Mucosa of descending colon (tissue), 3 donors: Measurements from ENCODE around the gene BLM. TPM values are rescaled to one million over a fixed set of nuclear protein-coding genes. Genes with fewer than 3 reads are reported as not detected.

Experiments
- ATAC-seq: fragments of 200-7000 bp; cut with Tn5 transposase; one replicate; pipeline ENCODE4 v1.9.1; 2020; ENCODE audit warnings: mild to moderate bottlenecking, moderate library complexity
- DNase-seq, 3 donors: peaks; one replicate each; pipeline ENCODE4 v3.0.0-alpha.2; 2020
- H3K36me3 ChIP-seq: fragments of 200-600 bp; one replicate; pipeline ENCODE4 v1.8.0; 2021; ENCODE audit warnings: low read depth, mild to moderate bottlenecking
- H3K4me1 ChIP-seq: fragments of 200-600 bp; one replicate; pipeline ENCODE4 v1.8.0; 2021; ENCODE audit warnings: low read depth, mild to moderate bottlenecking
- H3K4me3 ChIP-seq: fragments of 200-600 bp; one replicate; pipeline ENCODE4 v1.8.0; 2021; ENCODE audit warnings: mild to moderate bottlenecking
- H3K9me3 ChIP-seq: fragments of 200-600 bp; one replicate; pipeline ENCODE4 v1.8.0; 2021; ENCODE audit warnings: mild to moderate bottlenecking
- intact Hi-C, 2 donors: fragments of 100-400 bp; cut with DNase I in 1 of 2; cut with micrococcal nuclease in 1 of 2; formaldehyde crosslinking; loops; one replicate each; pipeline versions ENCODE4 v1.11.0 to v1.11.1; 2022; cut with DNase I, micrococcal nuclease
- total RNA-seq, 3 donors: library from RNA; stranded (reverse); fragmentation: NEBNext Ultra II Directional in 2 of 3; extraction: Animal tissue kit (Norgen Biotek cat#: 25700) in 2 of 3; gene quantifications; one replicate each; pipeline versions ENCODE4 v1.2.1 to v1.2.4, GENCODE V29; 2021 to 2023
- TF ChIP-seq, protein P1 (sequence below): fragments of 200-600 bp; IDR thresholded peaks from one replicate; pipeline ENCODE4 v1.8.0; 2022; ENCODE audit warnings: antibody characterized with exemption, mild to moderate bottlenecking
- donor health status: DM: no; HTN: no; CAD: no; lungs with moderate emphysema.
- donor health status: DM: no; HTN: no; CAD: no.
- donor health status: DM: no; HTN: yes; CAD: no.

BLM gene
- total RNA-seq, 3 donors from 2014 or later, result 2.9 to 7.2 (median 4.1) TPM

DNA sequence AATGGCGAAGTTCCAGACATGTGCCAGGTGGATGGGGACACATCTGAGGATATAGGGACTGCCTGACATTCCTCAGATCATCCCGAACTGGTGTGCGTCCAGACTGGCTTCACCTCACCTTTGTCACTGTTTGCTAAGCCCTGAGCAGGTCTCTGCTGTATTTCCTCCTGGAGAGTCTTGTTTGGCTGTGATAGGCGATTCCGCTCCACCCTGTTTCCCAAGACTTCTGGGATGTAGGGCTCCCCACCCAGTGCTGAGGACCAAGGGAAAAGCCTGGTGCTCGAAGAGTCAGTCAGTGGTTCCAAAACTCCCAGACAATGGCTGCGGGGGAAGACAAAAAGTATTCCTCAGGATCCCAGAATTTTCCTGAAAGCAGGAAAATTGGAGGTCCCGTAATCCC, 140.2 kb downstream of the BLM start:
- Histone ChIP-seq H3K36me3 (no peaks in the 10 kb centered on the region), H3K9me3 (no peaks in the 10 kb centered on the region), H3K4me3 (no peak overlapping the region), H3K4me1 (peaks cover 6% of the 10 kb centered on the region)
- TF ChIP-seq, protein P1, sequence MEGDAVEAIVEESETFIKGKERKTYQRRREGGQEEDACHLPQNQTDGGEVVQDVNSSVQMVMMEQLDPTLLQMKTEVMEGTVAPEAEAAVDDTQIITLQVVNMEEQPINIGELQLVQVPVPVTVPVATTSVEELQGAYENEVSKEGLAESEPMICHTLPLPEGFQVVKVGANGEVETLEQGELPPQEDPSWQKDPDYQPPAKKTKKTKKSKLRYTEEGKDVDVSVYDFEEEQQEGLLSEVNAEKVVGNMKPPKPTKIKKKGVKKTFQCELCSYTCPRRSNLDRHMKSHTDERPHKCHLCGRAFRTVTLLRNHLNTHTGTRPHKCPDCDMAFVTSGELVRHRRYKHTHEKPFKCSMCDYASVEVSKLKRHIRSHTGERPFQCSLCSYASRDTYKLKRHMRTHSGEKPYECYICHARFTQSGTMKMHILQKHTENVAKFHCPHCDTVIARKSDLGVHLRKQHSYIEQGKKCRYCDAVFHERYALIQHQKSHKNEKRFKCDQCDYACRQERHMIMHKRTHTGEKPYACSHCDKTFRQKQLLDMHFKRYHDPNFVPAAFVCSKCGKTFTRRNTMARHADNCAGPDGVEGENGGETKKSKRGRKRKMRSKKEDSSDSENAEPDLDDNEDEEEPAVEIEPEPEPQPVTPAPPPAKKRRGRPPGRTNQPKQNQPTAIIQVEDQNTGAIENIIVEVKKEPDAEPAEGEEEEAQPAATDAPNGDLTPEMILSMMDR, result no peak
- ATAC-seq (peak; percentile 66), DNase-seq (peak in 1 of 3 donors; percentile 47)
- intact Hi-C loops, result no loop called here

DNA sequence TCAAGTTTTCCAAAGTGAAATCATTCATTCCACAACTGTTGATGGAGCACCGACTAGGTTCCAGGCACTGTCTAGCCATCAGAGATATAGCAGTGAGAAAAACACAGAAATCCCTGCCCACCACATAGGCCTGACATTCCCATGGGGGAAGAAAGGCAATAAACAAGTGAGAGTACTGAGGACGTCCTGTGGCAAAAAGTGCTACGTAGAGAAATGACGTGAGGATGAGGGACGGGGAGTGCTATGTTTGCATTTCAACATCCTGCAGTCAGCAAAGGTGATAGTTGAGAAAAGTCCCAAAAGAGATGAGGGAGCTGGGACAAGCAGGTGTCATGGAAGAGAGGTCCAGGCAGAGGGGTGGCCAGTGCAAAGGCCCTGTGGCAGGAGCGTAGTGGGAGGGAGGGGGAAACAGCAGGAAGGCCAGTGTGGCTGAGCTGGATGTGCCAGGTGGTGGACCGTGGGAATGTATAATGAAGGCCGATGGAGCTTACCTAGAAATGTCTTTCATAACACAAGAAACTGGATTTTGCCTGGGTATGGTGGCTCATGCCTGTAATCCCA, 140.8 kb downstream of the BLM start:
- Histone ChIP-seq H3K4me3 (no peak overlapping the region), H3K36me3 (no peaks in the 10 kb centered on the region), H3K4me1 (peaks cover 6% of the 10 kb centered on the region), H3K9me3 (no peaks in the 10 kb centered on the region)
- intact Hi-C loops, result no loop called here
- ATAC-seq (no peak), DNase-seq (no peak)
- TF ChIP-seq, protein P1, result no peak

DNA sequence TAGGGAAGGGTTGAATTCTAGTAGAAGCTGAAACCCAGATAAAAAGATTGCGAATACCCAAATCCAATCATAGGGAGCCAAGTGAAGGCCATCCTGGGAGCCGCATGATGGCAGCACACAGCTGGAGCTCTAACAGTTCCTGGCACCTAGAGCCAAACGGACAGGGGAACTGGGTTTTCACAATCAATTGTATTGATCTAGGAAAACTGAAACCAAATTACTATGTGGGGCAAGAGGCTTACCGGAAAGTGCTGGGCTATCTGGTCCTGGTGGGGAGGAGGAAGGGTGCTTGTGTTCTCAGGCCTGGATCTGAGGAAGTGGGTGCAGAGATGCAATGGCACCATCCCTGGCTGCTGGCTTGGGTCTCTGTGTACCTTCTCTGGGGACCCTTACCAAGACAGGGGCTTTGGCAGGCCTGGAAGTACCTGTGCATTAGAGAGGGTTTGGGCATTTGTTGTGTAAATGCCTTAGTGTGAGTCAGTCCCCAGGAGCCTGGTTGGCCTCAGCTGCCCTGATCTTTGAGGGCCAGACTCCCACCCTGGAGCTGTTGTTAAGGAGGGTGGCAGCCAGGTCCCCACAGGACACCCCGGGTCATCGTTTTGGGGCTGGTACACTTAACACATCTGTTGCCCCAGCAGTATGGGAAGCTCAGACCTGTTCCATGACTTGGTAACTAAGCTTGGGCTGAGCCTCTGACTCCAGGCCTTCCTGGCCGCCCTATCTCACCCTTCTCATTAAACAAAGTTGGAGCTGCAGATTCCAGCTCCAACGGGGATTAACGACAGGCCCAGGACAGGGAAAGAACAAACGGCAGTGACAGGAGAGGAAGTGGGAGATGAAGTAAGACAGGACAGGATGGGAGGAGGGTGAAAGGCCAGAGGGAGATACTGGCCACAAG, 142.3 kb downstream of the BLM start:
- ATAC-seq, result no peak
- DNase-seq, result no peak
- intact Hi-C loops, result no loop called here
- Histone ChIP-seq H3K9me3 (no peaks in the 10 kb centered on the region), H3K36me3 (no peaks in the 10 kb centered on the region), H3K4me1 (peaks cover 6% of the 10 kb centered on the region), H3K4me3 (no peak overlapping the region)
- TF ChIP-seq, protein P1, result no peak

DNA sequence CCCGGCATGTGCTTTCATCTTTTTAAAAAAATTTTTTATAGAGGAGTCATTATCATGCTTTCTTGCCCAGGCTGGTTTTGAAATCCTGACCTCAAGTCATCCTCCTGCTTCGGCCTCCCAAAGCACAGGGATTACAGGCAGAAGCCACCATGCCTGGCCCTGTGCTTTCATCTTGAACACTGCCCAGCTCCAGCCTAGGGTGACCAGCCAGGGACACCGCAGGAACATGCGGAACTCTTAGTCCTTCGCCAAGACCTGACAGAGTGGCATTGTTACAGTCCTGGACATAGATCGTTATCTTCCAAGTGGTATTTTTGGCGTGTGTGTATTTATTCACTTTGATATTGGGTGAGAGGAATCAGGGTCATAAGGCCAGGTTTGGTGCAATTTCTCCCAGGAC, 143.3 kb downstream of the BLM start:
- Histone ChIP-seq H3K4me3 (no peak overlapping the region), H3K36me3 (no peaks in the 10 kb centered on the region), H3K4me1 (peaks cover 6% of the 10 kb centered on the region), H3K9me3 (no peaks in the 10 kb centered on the region)
- no peak for DNase-seq
- TF ChIP-seq, protein P1, result no peak
- peak; percentile 22 for ATAC-seq
- intact Hi-C loops, result no loop called here

DNA sequence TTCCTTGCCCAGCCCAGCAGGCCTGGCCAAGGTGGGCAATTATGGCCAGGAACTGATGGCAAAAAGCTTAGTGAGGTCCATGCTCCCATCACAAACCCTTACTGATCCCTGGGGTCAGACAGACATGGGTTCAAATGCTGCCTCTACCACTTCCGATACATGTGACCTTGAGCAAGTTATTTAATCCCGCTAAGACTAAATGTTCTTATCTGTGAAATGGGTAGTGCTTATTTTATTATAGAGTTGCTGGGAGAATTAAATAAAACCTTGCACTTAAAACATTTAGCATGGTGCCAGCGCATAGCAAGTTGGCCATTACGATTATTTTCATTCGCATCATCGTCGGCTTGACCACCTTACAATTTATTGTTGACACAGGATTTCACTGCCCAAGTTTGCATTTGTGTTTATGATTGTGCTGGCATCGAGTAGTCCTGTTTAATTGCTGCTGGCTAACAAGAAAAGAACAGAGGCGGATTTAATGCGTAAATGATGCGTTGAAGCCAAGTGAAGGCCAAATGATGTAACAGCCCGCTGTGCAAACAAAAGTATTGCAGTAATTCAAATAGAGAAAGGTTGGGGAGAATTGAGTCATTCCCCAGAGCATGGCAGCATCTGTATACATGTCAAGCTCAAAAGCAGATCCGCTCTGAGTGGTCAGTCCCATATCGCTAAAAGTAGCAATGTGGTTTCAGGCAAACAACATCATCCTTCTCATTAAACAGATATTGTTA, 144.0 kb downstream of the BLM start:
- Histone ChIP-seq H3K4me1 (peaks cover 6% of the 10 kb centered on the region), H3K36me3 (no peaks in the 10 kb centered on the region), H3K9me3 (no peaks in the 10 kb centered on the region), H3K4me3 (no peak overlapping the region)
- intact Hi-C loops, result no loop called here
- ATAC-seq (peak; percentile 76), DNase-seq (no peak)
- TF ChIP-seq, protein P1, result no peak
